DOHH2 (cell line): ENCODE data around the gene IRX3.

Experiments
- EZH2phosphoT487 ChIP-seq: fragments of 200-600 bp; sonication (generic); IDR thresholded peaks from 2 replicates; pipeline ENCODE4 v1.6.1; 2017; ENCODE audit warnings: borderline replicate concordance, mild to moderate bottlenecking, antibody characterized with exemption, low read length, moderate library complexity, mixed read lengths
- TF ChIP-seq, protein P1 (sequence below): fragments of 200-600 bp; sonication (generic); IDR thresholded peaks from one replicate; pipeline ENCODE4 v1.5.1; 2014; ENCODE audit warnings: antibody characterized with exemption, mild to moderate bottlenecking, low read depth, low read length; ENCODE audit not compliant: poor library complexity, severe bottlenecking

GRCh38 chr16:54288835-54289241 is 2.3 kb upstream of the IRX3 start:
- TF ChIP-seq, protein P1, sequence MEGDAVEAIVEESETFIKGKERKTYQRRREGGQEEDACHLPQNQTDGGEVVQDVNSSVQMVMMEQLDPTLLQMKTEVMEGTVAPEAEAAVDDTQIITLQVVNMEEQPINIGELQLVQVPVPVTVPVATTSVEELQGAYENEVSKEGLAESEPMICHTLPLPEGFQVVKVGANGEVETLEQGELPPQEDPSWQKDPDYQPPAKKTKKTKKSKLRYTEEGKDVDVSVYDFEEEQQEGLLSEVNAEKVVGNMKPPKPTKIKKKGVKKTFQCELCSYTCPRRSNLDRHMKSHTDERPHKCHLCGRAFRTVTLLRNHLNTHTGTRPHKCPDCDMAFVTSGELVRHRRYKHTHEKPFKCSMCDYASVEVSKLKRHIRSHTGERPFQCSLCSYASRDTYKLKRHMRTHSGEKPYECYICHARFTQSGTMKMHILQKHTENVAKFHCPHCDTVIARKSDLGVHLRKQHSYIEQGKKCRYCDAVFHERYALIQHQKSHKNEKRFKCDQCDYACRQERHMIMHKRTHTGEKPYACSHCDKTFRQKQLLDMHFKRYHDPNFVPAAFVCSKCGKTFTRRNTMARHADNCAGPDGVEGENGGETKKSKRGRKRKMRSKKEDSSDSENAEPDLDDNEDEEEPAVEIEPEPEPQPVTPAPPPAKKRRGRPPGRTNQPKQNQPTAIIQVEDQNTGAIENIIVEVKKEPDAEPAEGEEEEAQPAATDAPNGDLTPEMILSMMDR = no peak
- no peak for TF ChIP-seq EZH2phosphoT487
